ENCODE measurements around the gene RPIA.

The RPIA gene

DNA sequence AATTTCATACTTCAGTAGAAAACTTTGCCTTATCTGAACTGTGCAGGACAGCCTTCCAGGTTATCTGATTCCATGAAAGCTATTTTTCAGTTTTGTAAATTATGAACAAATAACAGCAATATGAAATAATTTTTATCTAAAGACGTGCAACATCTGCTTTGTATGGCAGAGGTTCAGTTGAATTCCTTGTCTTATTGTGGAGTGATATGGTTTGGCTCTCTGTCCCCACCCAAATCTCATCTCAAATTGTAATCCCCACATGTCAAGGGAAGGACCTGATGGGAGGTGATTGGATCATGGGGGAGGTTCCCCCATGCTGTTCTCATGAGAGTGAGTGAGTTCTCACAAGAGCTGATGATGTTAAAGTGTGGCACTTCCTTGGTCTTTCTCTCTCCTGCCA lies 18.1 kb upstream of the RPIA start:
- no peak for DNase-seq
- Histone ChIP-seq H3K36me3 (replicated peaks; ENCODE audit: insufficient read depth, low read length) (no peaks in the 10 kb centered on the region), H3F3A (ENCODE audit: insufficient read depth, low read length) (no peaks in the 10 kb centered on the region), H3K4me1 (ENCODE audit: low read length) (no peaks in the 10 kb centered on the region), H3K79me2 (ENCODE audit: low read length) (no peaks in the 10 kb centered on the region), H3K9me2 (replicated peaks; ENCODE audit: insufficient read depth, low read length) (no peaks in the 10 kb centered on the region), H3K4me2 (ENCODE audit: low read depth, low read length) (no peak overlapping the region), H3K4me3 (ENCODE audit: low read length) (no peak overlapping the region), H3K27ac (ENCODE audit: low read length) (no peak overlapping the region), H4K20me1 (ENCODE audit: insufficient read depth, low read length) (no peaks in the 10 kb centered on the region), H3K9ac (ENCODE audit: low read length) (no peak overlapping the region), H3K9me3 (replicated peaks; ENCODE audit: insufficient read depth, low read length) (no peaks in the 10 kb centered on the region), H2AFZ (ENCODE audit: low read length) (no peak overlapping the region), H3K27me3 (replicated peaks; ENCODE audit: insufficient read depth, low read length) (no peaks in the 10 kb centered on the region)
- TF ChIP-seq EZH2 (optimal IDR thresholded peaks at IDR 0.05; ENCODE audit: low read depth, low read length), result no peak
- no peak for TF ChIP-seq CTCF (IDR thresholded peaks at IDR 0.05; ENCODE audit: low read length)
- TF ChIP-seq EZH2phosphoT487 (IDR thresholded peaks at IDR 0.05; ENCODE audit: low read length), result no peak

GRCh38 chr2:88680266-88680902 lies 11.1 kb upstream of the RPIA start:
- no peak overlapping the region for H2AFZ ChIP-seq (ENCODE audit: low read length)
- H3K4me3 ChIP-seq (ENCODE audit: low read length), result no peak overlapping the region
- H3K9me3 ChIP-seq (replicated peaks; ENCODE audit: insufficient read depth, low read length), result no peaks in the 10 kb centered on the region
- no peaks in the 10 kb centered on the region for H3K27me3 ChIP-seq (replicated peaks; ENCODE audit: insufficient read depth, low read length)
- no peak for DNase-seq
- TF ChIP-seq EZH2 (optimal IDR thresholded peaks at IDR 0.05; ENCODE audit: low read depth, low read length) (no peak), CTCF (IDR thresholded peaks at IDR 0.05; ENCODE audit: low read length) (no peak), EZH2phosphoT487 (IDR thresholded peaks at IDR 0.05; ENCODE audit: low read length) (no peak)
- H3K36me3 ChIP-seq (replicated peaks; ENCODE audit: insufficient read depth, low read length), result no peaks in the 10 kb centered on the region
- no peak overlapping the region for H3K27ac ChIP-seq (ENCODE audit: low read length)
- no peaks in the 10 kb centered on the region for H3F3A ChIP-seq (ENCODE audit: insufficient read depth, low read length)
- no peak overlapping the region for H3K4me2 ChIP-seq (ENCODE audit: low read depth, low read length)
- H3K9ac ChIP-seq (ENCODE audit: low read length), result no peak overlapping the region
- no peaks in the 10 kb centered on the region for H3K4me1 ChIP-seq (ENCODE audit: low read length)
- H3K79me2 ChIP-seq (ENCODE audit: low read length), result no peaks in the 10 kb centered on the region
- no peaks in the 10 kb centered on the region for H3K9me2 ChIP-seq (replicated peaks; ENCODE audit: insufficient read depth, low read length)
- H4K20me1 ChIP-seq (ENCODE audit: insufficient read depth, low read length), result no peaks in the 10 kb centered on the region

DNA sequence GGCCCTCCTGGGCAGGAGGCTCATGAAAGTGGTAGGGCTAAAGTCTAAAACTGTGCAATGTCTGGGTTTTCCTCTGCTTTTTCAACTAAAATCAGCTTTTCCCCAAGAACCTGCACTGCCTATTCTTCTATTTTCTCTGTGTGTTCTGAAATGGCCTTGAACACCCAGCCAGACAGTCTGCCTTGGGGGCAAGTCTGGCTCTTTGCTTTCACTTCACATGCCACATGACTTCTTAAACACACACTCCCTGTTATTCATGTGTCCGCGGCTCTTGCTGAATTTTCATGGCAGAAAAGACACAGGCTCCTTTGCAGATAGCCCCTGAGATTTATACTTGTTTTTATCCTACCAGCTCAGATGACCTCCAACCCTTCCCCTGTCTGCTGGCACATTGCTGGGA lies 10.6 kb upstream of the RPIA start:
- H3K79me2 ChIP-seq (ENCODE audit: low read length), result no peaks in the 10 kb centered on the region
- H3K4me1 ChIP-seq (ENCODE audit: low read length), result no peaks in the 10 kb centered on the region
- no peak overlapping the region for H3K9ac ChIP-seq (ENCODE audit: low read length)

More for the DNA sequence above, 10.6 kb upstream of the RPIA start:
- Histone ChIP-seq H3K4me2 (ENCODE audit: low read depth, low read length) (no peak overlapping the region), H4K20me1 (ENCODE audit: insufficient read depth, low read length) (no peaks in the 10 kb centered on the region), H3K9me2 (replicated peaks; ENCODE audit: insufficient read depth, low read length) (no peaks in the 10 kb centered on the region), H3F3A (ENCODE audit: insufficient read depth, low read length) (no peaks in the 10 kb centered on the region), H2AFZ (ENCODE audit: low read length) (no peak overlapping the region), H3K27me3 (replicated peaks; ENCODE audit: insufficient read depth, low read length) (no peaks in the 10 kb centered on the region), H3K9me3 (replicated peaks; ENCODE audit: insufficient read depth, low read length) (no peaks in the 10 kb centered on the region), H3K27ac (ENCODE audit: low read length) (no peak overlapping the region), H3K36me3 (replicated peaks; ENCODE audit: insufficient read depth, low read length) (no peaks in the 10 kb centered on the region), H3K4me3 (ENCODE audit: low read length) (no peak overlapping the region)
- TF ChIP-seq CTCF (IDR thresholded peaks at IDR 0.05; ENCODE audit: low read length), result no peak
- no peak for TF ChIP-seq EZH2 (optimal IDR thresholded peaks at IDR 0.05; ENCODE audit: low read depth, low read length)
- no peak for TF ChIP-seq EZH2phosphoT487 (IDR thresholded peaks at IDR 0.05; ENCODE audit: low read length)
- no peak for DNase-seq

Data from MM.1S (cell line).